K562 (cell line): ENCODE data around the gene TRIM38. TPM values are rescaled to one million over a fixed set of nuclear protein-coding genes. Genes with fewer than 3 reads are reported as not detected.
A peak's percentile ranks its signal among the peaks of the same experiment; 100 is the strongest.

Experiments used
- ATAC-seq: fragments of 200-7000 bp; cut with Tn5 transposase; 3 replicates; pipeline ENCODE4 v1.9.1; 2020; ENCODE audit warnings: moderate library complexity
- BruUV-seq: library from RNA; stranded (reverse); fragments of 400-500 nt; replicated peaks from 2 replicates; lab custom pipeline; 2021; lab: Mats Ljungman, UMichigan
- CTCF ChIA-PET: fragments of 300-600 bp; formaldehyde crosslinking; extraction: SDS; loops from one replicate; lab custom pipeline; 2021; ENCODE audit warnings: low intra/inter-chr PET ratio; lab: Yijun Ruan, JAX
- POLR2A ChIA-PET: fragments of 300-600, 350-650 bp; sonication (Branson Sonifier 250); formaldehyde crosslinking; extraction: SDS; loops from one replicate; lab custom pipeline; 2021; ENCODE audit warnings: antibody characterized with exemption, inconsistent platforms; lab: Yijun Ruan, JAX
- DNase-seq, 4 experiments: peaks; one replicate each; pipeline versions ENCODE4 v3.0.0 to v3.0.0-alpha.2; 2011 to 2018; ENCODE audit warnings: low spot score in 3 of 4, mixed read lengths in 3 of 4; ENCODE audit errors: extremely low read depth in 1 of 4
- FAIRE-seq: peaks from 2 replicates; lab custom pipeline; 2011; peaks lifted over from hg19 to GRCh38; lab: Jason Lieb, UNC
- H2AFZ ChIP-seq: 2 replicates; pipeline ENCODE4 v1.6.0; 2011; ENCODE audit warnings: low read depth, low read length, control low read depth, inconsistent platforms
- H3K27ac ChIP-seq: fragments of 200-600 bp; 3 replicates; pipeline ENCODE4 v1.8.0; 2011; ENCODE audit warnings: low read depth, mild to moderate bottlenecking, control low read depth, inconsistent platforms, low read length, moderate library complexity, mixed read lengths; ENCODE audit errors: extremely low read depth
- H3K27me3 ChIP-seq, 2 experiments: fragments of 300-600 bp in 1 of 2; 2 replicates in 1 of 2; 3 replicates in 1 of 2; pipeline versions ENCODE4 v1.6.0 to v1.8.0; 2011; ENCODE audit warnings: inconsistent platforms in 2 of 2, low read length in 2 of 2, mild to moderate bottlenecking in 1 of 2, mixed read lengths in 1 of 2, moderate library complexity in 1 of 2; ENCODE audit not compliant: control insufficient read depth in 2 of 2, insufficient read depth in 2 of 2
- H3K36me3 ChIP-seq: fragments of 300-600 bp; 3 replicates; pipeline ENCODE4 v1.8.0; 2011; ENCODE audit warnings: mild to moderate bottlenecking, low read length, inconsistent platforms; ENCODE audit not compliant: control insufficient read depth, insufficient read depth
- H3K4me1 ChIP-seq, 2 experiments: fragments of 200-600 bp in 1 of 2; replicated peaks in 1 of 2; 2 replicates in 1 of 2; 3 replicates in 1 of 2; pipeline versions ENCODE4 v1.5.1 to v1.8.0; 2011; ENCODE audit warnings: inconsistent platforms in 2 of 2, low read length in 2 of 2, mild to moderate bottlenecking in 1 of 2, mixed read lengths in 1 of 2, moderate library complexity in 1 of 2; ENCODE audit not compliant: control insufficient read depth in 2 of 2, insufficient read depth in 2 of 2
- H3K4me2 ChIP-seq: 2 replicates; pipeline ENCODE4 v1.6.1; 2011; ENCODE audit warnings: low read length, control low read depth, inconsistent platforms, mixed read lengths; ENCODE audit not compliant: insufficient read depth
- H3K4me3 ChIP-seq: fragments of 200-600 bp; sonication (generic), shearing (Covaris generic); 2 replicates; pipeline ENCODE4 v1.5.1; 2016; ENCODE audit warnings: control low read depth, inconsistent platforms
- H3K79me2 ChIP-seq: fragments of 200-600 bp; 3 replicates; pipeline ENCODE4 v1.8.0; 2011; ENCODE audit warnings: low read length, inconsistent platforms; ENCODE audit not compliant: control insufficient read depth, insufficient read depth
- H3K9ac ChIP-seq, 2 experiments: 2 replicates each; pipeline versions ENCODE4 v1.6.0 to v1.6.1; 2011; ENCODE audit warnings: low read depth in 2 of 2, low read length in 2 of 2, control low read depth in 1 of 2, inconsistent platforms in 1 of 2, mild to moderate bottlenecking in 1 of 2, mixed read lengths in 1 of 2; ENCODE audit not compliant: insufficient read depth in 1 of 2
- H3K9me1 ChIP-seq: one replicate; pipeline ENCODE4 v1.6.0; 2011; ENCODE audit warnings: inconsistent platforms, mild to moderate bottlenecking, low read length, moderate library complexity; ENCODE audit not compliant: control insufficient read depth, insufficient read depth
- H3K9me3 ChIP-seq: replicated peaks from 2 replicates; pipeline ENCODE4 v1.5.1; 2011; ENCODE audit warnings: low read depth, low read length, inconsistent platforms; ENCODE audit not compliant: control insufficient read depth, insufficient read depth
- H4K20me1 ChIP-seq: replicated peaks from 2 replicates; pipeline ENCODE4 v1.6.1; 2011; ENCODE audit warnings: low read length, inconsistent platforms, mixed read lengths; ENCODE audit not compliant: control insufficient read depth, insufficient read depth
- DPF2 ChIP-seq: fragments of 450-650 bp; IDR thresholded peaks from 2 replicates; pipeline ENCODE4 v1.6.1; 2016
- KDM5B ChIP-seq: fragments of 200-600 bp; sonication (generic); IDR thresholded peaks from 2 replicates; pipeline ENCODE4 v1.6.1; 2012; ENCODE audit warnings: low read depth, mild to moderate bottlenecking, moderate library complexity, low read length, control low read depth, inconsistent platforms; ENCODE audit not compliant: insufficient replicate concordance
- POLR2B ChIP-seq: fragments of 450-650 bp; IDR thresholded peaks from 2 replicates; pipeline ENCODE4 v1.6.1; 2018; ENCODE audit warnings: low read depth; ENCODE audit not compliant: partially characterized antibody
- PTBP1 ChIP-seq: fragments of 200-400 bp; formaldehyde crosslinking; IDR thresholded peaks from 2 replicates; pipeline ENCODE4 v1.6.1; 2017; ENCODE audit warnings: low read depth, low read length
- ZNF121 ChIP-seq: sonication (generic); formaldehyde crosslinking; conservative IDR thresholded peaks from 2 replicates; pipeline ENCODE4 v1.8.0; 2022; ENCODE audit warnings: missing genetic modification reagents
- WGBS: fragments of 100-300 bp; shearing (Covaris generic); methylation state at CpG from one replicate; pipeline ENCODE4 v1.1.6; 2016; ENCODE audit warnings: low coverage, mixed read lengths; ENCODE audit not compliant: insufficient coverage; ENCODE audit errors: missing lambda C conversion rate; 5-methylcytosine and 5-hydroxymethylcytosine counted together
- in situ Hi-C: fragments of 300-500 bp; cut with MboI; formaldehyde crosslinking; loops from 4 replicates; pipeline ENCODE4 v1.15.0; 2018; ENCODE audit warnings: inconsistent platforms, mixed read lengths
- intact Hi-C: fragments of 100-400 bp; cut with micrococcal nuclease; formaldehyde crosslinking; loops from 2 replicates; pipeline ENCODE4 v1.14.2; 2022
- polyA plus RNA-seq, 8 experiments: library from polyadenylated mRNA; depleted of rRNA in 4 of 8; stranded (reverse) in 5 of 8; unstranded in 3 of 8; fragments of >200 nt; fragmentation: Nextera tagmentation in 2 of 8; fragmentation: Illumina TruSeq in 1 of 8; extraction: Ambion mirVana in 2 of 8; extraction: Trizol in 1 of 8; gene quantifications; 2 replicates each; pipeline versions ENCODE4 v1.2.1 to v1.2.3, GENCODE V29; 2011 to 2014; ENCODE audit warnings: inconsistent platforms in 1 of 8, missing spikeins in 1 of 8
- total RNA-seq, 7 experiments: library from RNA; depleted of rRNA in 6 of 7; stranded (reverse); fragments of >200 nt in 6 of 7; fragmentation: Illumina TruSeq in 2 of 7; extraction: Trizol in 2 of 7; gene quantifications; 2 replicates each; pipeline versions ENCODE4 v1.2.1 to v1.2.3, GENCODE V29; 2011 to 2021; ENCODE audit warnings: low replicate concordance in 1 of 7

The TRIM38 gene
- total and polyA plus RNA-seq, 9 of the 15 experiments (the other 6 are each of a cell fraction or from before 2014, with no cell fraction given) = 1.7 to 6.7 (median 6.3) TPM

DNA sequence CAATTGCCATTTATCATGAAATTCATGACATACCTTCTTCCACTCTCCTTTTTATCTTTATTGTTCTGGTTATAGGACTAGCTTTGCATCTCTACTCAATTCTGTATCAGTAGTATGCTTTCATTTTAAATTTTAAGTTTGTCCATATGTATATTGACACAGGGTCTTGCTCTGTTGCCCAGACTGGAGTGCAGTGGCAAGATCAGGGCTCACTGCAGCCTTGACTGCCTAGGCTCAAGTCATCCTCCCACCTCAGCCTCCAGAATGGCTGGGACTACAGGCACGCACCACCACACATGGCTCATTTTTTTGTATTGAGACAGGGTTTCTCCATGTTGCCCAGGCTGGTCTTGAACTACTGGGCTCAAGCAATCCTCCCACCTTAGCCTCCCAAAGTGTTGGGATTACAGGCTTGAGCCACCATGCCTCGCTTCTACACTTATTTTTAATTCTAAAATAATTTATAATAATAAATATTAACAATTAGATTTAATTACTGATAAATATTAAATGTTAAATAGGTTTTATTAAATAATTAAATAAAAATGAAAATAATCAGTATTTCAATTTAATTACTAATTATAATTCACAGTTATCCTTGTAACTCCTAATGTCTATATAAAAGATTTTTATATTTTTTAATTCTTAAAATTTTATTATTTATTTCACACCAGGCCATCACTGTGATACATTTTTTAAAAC is 27.7 kb downstream of the TRIM38 start:
- FAIRE-seq = no peak
- Histone ChIP-seq H3K9me3 (no peaks in the 10 kb centered on the region), H3K27me3 (no peaks in the 10 kb centered on the region), H3K27ac (no peak overlapping the region), H3K4me1 (peaks cover 6 to 11% of the 10 kb centered on the region in 2 experiments), H3K9ac (no peak overlapping the region; a peak in 1 of 4 replicates), H3K9me1 (no peaks in the 10 kb centered on the region), H3K4me3 (no peak overlapping the region), H3K36me3 (peaks cover 2% of the 10 kb centered on the region; the same call in 1 of the 3 replicates), H4K20me1 (no peaks in the 10 kb centered on the region), H3K4me2 (no peak overlapping the region), H2AFZ (0 out of 2 replicates have a peak overlapping the region, but pooled peaks have one; percentile 95), H3K79me2 (0 out of 3 replicates have a peak, but pooled peaks cover under 1% of the 10 kb centered on the region)
- no TSS peak for BruUV-seq
- intact Hi-C loops = loop anchor here (5.0 kb wide), 3 partner anchors 48 to 268 kb away; no protein-coding TSS in a partner anchor
- in situ Hi-C loops = no loop called here
- ChIA-PET POLR2A (interaction anchor here (1.2 to 2.8 kb wide), 2 partner anchors 12 to 158 kb away, joined by 3 to 19 read pairs; partner anchors contain the start of gene SLC17A1), CTCF (no interaction called here)
- WGBS = 82% methylated on average over 2 of the region's 2 CpGs
- no peak for DNase-seq
- ATAC-seq = no peak
- TF ChIP-seq ZNF121 (peak; percentile 40; the same call in 1 of the 2 replicates), KDM5B (no peak), POLR2B (no peak), PTBP1 (no peak), DPF2 (no peak)
